HT1080 (cell line): ENCODE results near the gene KLHDC7A. TPM values are rescaled to one million over a fixed set of nuclear protein-coding genes. Genes with fewer than 3 reads are reported as not detected.

Source experiments
- small RNA-seq: library from RNA; depleted of rRNA; stranded (forward); fragments of <200 nt; gene quantifications from one replicate; pipeline ENCODE3, GENCODE V24; 2014
- total RNA-seq: library from RNA; depleted of rRNA; stranded (reverse); fragments of >200 nt; shearing (Covaris generic); gene quantifications from 2 replicates; pipeline ENCODE4 v1.2.3, GENCODE V29; 2014; rRNA removed

Gene KLHDC7A
- total RNA-seq, 1 experiment from 2014 or later, result 0.02 TPM

Small RNA genes lying within 50 kb of the gene (small RNA-seq; reads per million reads assigned to genes)
- not detected for gene DYNLL1P3

Other genes starting within 250 kb of the KLHDC7A start
- not detected in 2 replicates for gene PAX7, start 149.9 kb downstream of the KLHDC7A start, total RNA-seq